ENCODE data around the gene DNAJC5. TPM values are rescaled to one million over a fixed set of nuclear protein-coding genes. Genes with fewer than 3 reads are reported as not detected.

Gene DNAJC5
- total RNA-seq, 1 experiment from 2014 or later = 64.1 TPM

GRCh38 chr20:63884506-63885263 is 10.2 kb upstream of the DNAJC5 start:
- no peak for DNase-seq (ENCODE audit: low read depth)

GRCh38 chr20:63885264-63886053 is 9.5 kb upstream of the DNAJC5 start:
- no peak for DNase-seq (ENCODE audit: low read depth)

GRCh38 chr20:63886054-63886419 is 8.9 kb upstream of the DNAJC5 start:
- no peak for DNase-seq (ENCODE audit: low read depth)

- DNase-seq (ENCODE audit: low read depth) = no peak
Observed at GRCh38 chr20:63886921-63887320, 8.0 kb upstream of the DNAJC5 start.

GRCh38 chr20:63889241-63890200 is 5.4 kb upstream of the DNAJC5 start:
- no peak for DNase-seq (ENCODE audit: low read depth)

- no peak for DNase-seq (ENCODE audit: low read depth)
Observed at GRCh38 chr20:63890201-63890576, 4.7 kb upstream of the DNAJC5 start.

GRCh38 chr20:63890616-63891015 is 4.3 kb upstream of the DNAJC5 start:
- no peak for DNase-seq (ENCODE audit: low read depth)

GRCh38 chr20:63891061-63892002 is 3.6 kb upstream of the DNAJC5 start:
- no peak for DNase-seq (ENCODE audit: low read depth)

GRCh38 chr20:63892402-63892801 is 2.5 kb upstream of the DNAJC5 start:
- no peak for DNase-seq (ENCODE audit: low read depth)

GRCh38 chr20:63893999-63894357 is 948 bp upstream of the DNAJC5 start:
- DNase-seq (ENCODE audit: low read depth) = no peak

- no peak for DNase-seq (ENCODE audit: low read depth)
Observed at GRCh38 chr20:63895202-63895951, 451 bp downstream of the DNAJC5 start.

GRCh38 chr20:63895952-63896263 is 982 bp downstream of the DNAJC5 start:
- DNase-seq (ENCODE audit: low read depth) = peak; percentile 24

GRCh38 chr20:63896264-63897105 is 1.6 kb downstream of the DNAJC5 start:
- DNase-seq (ENCODE audit: low read depth) = peak; percentile 73

- DNase-seq (ENCODE audit: low read depth) = no peak
Observed at GRCh38 chr20:63897978-63898561, 3.1 kb downstream of the DNAJC5 start.

GRCh38 chr20:63898882-63899558 is 4.1 kb downstream of the DNAJC5 start:
- DNase-seq (ENCODE audit: low read depth) = no peak

GRCh38 chr20:63900413-63900812 is 5.5 kb downstream of the DNAJC5 start:
- DNase-seq (ENCODE audit: low read depth) = no peak

- DNase-seq (ENCODE audit: low read depth) = peak; percentile 29
Observed at GRCh38 chr20:63903796-63904561, 9.1 kb downstream of the DNAJC5 start.
